Measurements from ENCODE around the gene KLF13.

DNA sequence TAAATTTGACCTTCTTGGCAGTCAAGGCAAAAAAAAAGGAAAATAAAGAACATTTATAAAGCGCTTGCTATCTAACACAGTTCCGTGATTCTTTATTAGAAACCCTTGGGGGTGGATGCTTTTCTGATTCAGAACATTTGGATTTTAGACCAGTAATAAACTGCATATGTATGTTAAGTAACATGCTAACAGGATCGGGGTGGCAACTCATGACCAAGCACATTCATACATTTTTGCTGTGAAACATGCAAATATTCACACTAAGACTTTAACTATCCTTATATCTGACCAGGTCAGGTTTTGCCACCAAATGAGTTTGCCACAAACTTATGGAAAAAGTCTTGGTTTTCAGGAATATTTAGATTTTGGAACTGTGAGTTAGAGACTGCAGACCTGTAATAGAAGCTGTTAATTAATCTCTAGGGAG lies 30.4 kb upstream of the KLF13 start:
- no peak for TF ChIP-seq CTCF (IDR thresholded peaks at IDR 0.05)
- TF ChIP-seq POLR2A (IDR thresholded peaks at IDR 0.05) = no peak
- TF ChIP-seq POLR2AphosphoS5 (IDR thresholded peaks at IDR 0.05; ENCODE audit: insufficient read depth in 1 of 2, low read depth in 1 of 2) = no peak

All from vagina (tissue), 2 donors.